Measurements from ENCODE around the gene CDKN1B.

CDKN1B gene

GRCh38 chr12:12745576-12746211 is 28.5 kb downstream of the CDKN1B start:
- Histone ChIP-seq H3K36me3 (no peaks in the 10 kb centered on the region), H3K4me1 (0 out of 2 replicates have a peak, but pooled peaks cover 5% of the 10 kb centered on the region), H3K4me3 (ENCODE audit: low read depth, low read length) (no peak overlapping the region), H3K27me3 (no peaks in the 10 kb centered on the region), H3K9me3 (no peaks in the 10 kb centered on the region)
- no peak for TF ChIP-seq CTCF (IDR thresholded peaks at IDR 0.05; ENCODE audit: low read depth, low read length)
- DNase-seq: no peak

GRCh38 chr12:12747278-12747677 is 30.1 kb downstream of the CDKN1B start:
- Histone ChIP-seq H3K4me1 (0 out of 2 replicates have a peak, but pooled peaks cover 5% of the 10 kb centered on the region), H3K4me3 (ENCODE audit: low read depth, low read length) (no peak overlapping the region), H3K27me3 (no peaks in the 10 kb centered on the region), H3K36me3 (no peaks in the 10 kb centered on the region), H3K9me3 (no peaks in the 10 kb centered on the region)
- no peak for TF ChIP-seq CTCF (IDR thresholded peaks at IDR 0.05; ENCODE audit: low read depth, low read length)
- DNase-seq: peak; percentile 38

- Histone ChIP-seq H3K9me3 (no peaks in the 10 kb centered on the region), H3K27me3 (no peaks in the 10 kb centered on the region), H3K4me1 (0 out of 2 replicates have a peak, but pooled peaks cover 5% of the 10 kb centered on the region), H3K36me3 (no peaks in the 10 kb centered on the region), H3K4me3 (ENCODE audit: low read depth, low read length) (no peak overlapping the region)
- TF ChIP-seq CTCF (IDR thresholded peaks at IDR 0.05; ENCODE audit: low read depth, low read length): no peak
- DNase-seq: no peak
These were observed 30.9 kb downstream of the CDKN1B start for GRCh38 chr12:12748044-12748443.

- TF ChIP-seq CTCF (IDR thresholded peaks at IDR 0.05; ENCODE audit: low read depth, low read length): no peak
These were observed 32.3 kb downstream of the CDKN1B start for GRCh38 chr12:12749433-12749832.

GRCh38 chr12:12755923-12756322 is 38.8 kb downstream of the CDKN1B start:
- TF ChIP-seq CTCF (IDR thresholded peaks at IDR 0.05; ENCODE audit: low read depth, low read length): no peak
- Histone ChIP-seq H3K4me1 (peaks cover 5% of the 10 kb centered on the region; the same call in 1 of the 2 replicates), H3K36me3 (no peaks in the 10 kb centered on the region), H3K9me3 (no peaks in the 10 kb centered on the region), H3K27me3 (no peaks in the 10 kb centered on the region), H3K4me3 (ENCODE audit: low read depth, low read length) (no peak overlapping the region)
- DNase-seq: no peak

More at GRCh38 chr12:12749433-12749832, 32.3 kb downstream of the CDKN1B start:
- 0 out of 2 replicates have a peak, but pooled peaks cover 5% of the 10 kb centered on the region for H3K4me1 ChIP-seq
- H3K9me3 ChIP-seq: no peaks in the 10 kb centered on the region
- no peaks in the 10 kb centered on the region for H3K27me3 ChIP-seq
- H3K36me3 ChIP-seq: no peaks in the 10 kb centered on the region
- H3K4me3 ChIP-seq (ENCODE audit: low read depth, low read length): no peak overlapping the region
- no peak for DNase-seq

- Histone ChIP-seq H3K4me1 (peaks cover 5% of the 10 kb centered on the region; the same call in 1 of the 2 replicates), H3K9me3 (no peaks in the 10 kb centered on the region), H3K36me3 (no peaks in the 10 kb centered on the region), H3K27me3 (no peaks in the 10 kb centered on the region), H3K4me3 (ENCODE audit: low read depth, low read length) (no peak overlapping the region)
- TF ChIP-seq CTCF (IDR thresholded peaks at IDR 0.05; ENCODE audit: low read depth, low read length): no peak
- DNase-seq: no peak
These were observed 40.0 kb downstream of the CDKN1B start for GRCh38 chr12:12757121-12757520.

Data from BE2C (cell line).